OCI-LY7 (cell line): ENCODE results near the gene PLEKHM1.
"Not testable (repeated sequence)": the region's sequence is repeated elsewhere in the genome, so short reads cannot be mapped to it uniquely, and the experiment has no call there.

Experiments
- CTCF ChIP-seq: fragments of 200-600 bp; sonication (generic); conservative IDR thresholded peaks from 2 replicates; pipeline ENCODE4 v1.5.1; 2014; ENCODE audit warnings: mild to moderate bottlenecking, antibody characterized with exemption, low read length, moderate library complexity, mixed read lengths
- EZH2phosphoT487 ChIP-seq: fragments of 200-600 bp; sonication (generic); IDR thresholded peaks from 2 replicates; pipeline ENCODE4 v1.6.1; 2018; ENCODE audit warnings: low read depth, borderline replicate concordance, mild to moderate bottlenecking, mixed run types, antibody characterized with exemption, low read length, moderate library complexity, mixed read lengths

GRCh38 chr17:45448483-45448882, 42.0 kb downstream of the PLEKHM1 start:
- not testable (repeated sequence) for TF ChIP-seq EZH2phosphoT487, CTCF
